Liver (tissue), 9 donors: ENCODE data around the gene PRPF19. TPM values are rescaled to one million over a fixed set of nuclear protein-coding genes. Genes with fewer than 3 reads are reported as not detected.

ENCODE experiments used
- DNase-seq: peaks from one replicate; pipeline ENCODE4 v3.0.0-alpha.2; 2017; ENCODE audit warnings: low spot score
- H3K27ac ChIP-seq, 2 donors: one replicate each; pipeline ENCODE4 v1.7.0; 2013; ENCODE audit warnings: inconsistent platforms in 2 of 2, low read length in 2 of 2, control low read depth in 1 of 2, low read depth in 1 of 2, mild to moderate bottlenecking in 1 of 2
- H3K27me3 ChIP-seq, 4 donors: one replicate each; pipeline versions ENCODE4 v1.6.1 to v1.7.0; 2013; ENCODE audit warnings: low read length in 3 of 4, inconsistent platforms in 1 of 4, mild to moderate bottlenecking in 1 of 4, moderate library complexity in 1 of 4; ENCODE audit not compliant: control insufficient read depth in 4 of 4, insufficient read depth in 4 of 4
- H3K36me3 ChIP-seq, 4 donors: one replicate each; pipeline versions ENCODE4 v1.6.1 to v1.7.0; 2013; ENCODE audit warnings: low read length in 3 of 4, mild to moderate bottlenecking in 3 of 4, low read depth in 1 of 4, moderate library complexity in 1 of 4; ENCODE audit not compliant: control insufficient read depth in 4 of 4, insufficient read depth in 3 of 4
- H3K4me1 ChIP-seq, 4 donors: one replicate each; pipeline versions ENCODE4 v1.6.1 to v1.7.0; 2013; ENCODE audit warnings: low read length in 3 of 4, mild to moderate bottlenecking in 3 of 4, moderate library complexity in 1 of 4; ENCODE audit not compliant: control insufficient read depth in 4 of 4, insufficient read depth in 4 of 4
- H3K4me3 ChIP-seq, 3 donors: one replicate each; pipeline versions ENCODE4 v1.6.1 to v1.7.0; 2013; ENCODE audit warnings: low read length in 3 of 3, control low read depth in 1 of 3, low read depth in 1 of 3, mild to moderate bottlenecking in 1 of 3
- H3K9ac ChIP-seq, 2 donors: one replicate each; pipeline ENCODE4 v1.7.0; 2013; ENCODE audit warnings: low read length in 2 of 2, mild to moderate bottlenecking in 2 of 2, moderate library complexity in 2 of 2, control low read depth in 1 of 2, low read depth in 1 of 2
- H3K9me3 ChIP-seq, 4 donors: one replicate each; pipeline versions ENCODE4 v1.6.1 to v1.7.0; 2013; ENCODE audit warnings: low read length in 3 of 4; ENCODE audit not compliant: control insufficient read depth in 4 of 4
- EGR1 ChIP-seq, 2 donors: IDR thresholded peaks; 2 replicates each; pipeline ENCODE4 v1.6.1; 2016 to 2018; ENCODE audit warnings: antibody characterized with exemption in 2 of 2, low read depth in 2 of 2
- GABPA ChIP-seq, 2 donors: IDR thresholded peaks in 1 of 2; conservative IDR thresholded peaks in 1 of 2; 2 replicates each; pipeline ENCODE4 v1.6.1; 2016; ENCODE audit warnings: antibody characterized with exemption in 2 of 2, mild to moderate bottlenecking in 1 of 2, moderate library complexity in 1 of 2
- HNF4G ChIP-seq: IDR thresholded peaks from 2 replicates; pipeline ENCODE4 v1.6.1; 2016; ENCODE audit warnings: antibody characterized with exemption
- JUND ChIP-seq, 2 donors: IDR thresholded peaks; 2 replicates each; pipeline ENCODE4 v1.6.1; 2016; ENCODE audit warnings: antibody characterized with exemption in 2 of 2
- RAD21 ChIP-seq, 2 donors: IDR thresholded peaks; 2 replicates each; pipeline ENCODE4 v1.6.1; 2016; ENCODE audit warnings: antibody characterized with exemption in 2 of 2, mild to moderate bottlenecking in 2 of 2
- RXRA ChIP-seq, 2 donors: IDR thresholded peaks; 2 replicates each; pipeline ENCODE4 v1.6.1; 2017 to 2018; ENCODE audit warnings: antibody characterized with exemption in 2 of 2, mild to moderate bottlenecking in 1 of 2
- YY1 ChIP-seq: IDR thresholded peaks from 2 replicates; pipeline ENCODE4 v1.6.1; 2016; ENCODE audit warnings: antibody characterized with exemption, mild to moderate bottlenecking
- WGBS: extraction: QIAGEN DNeasy Blood & Tissue Kit; methylation state at CpG from one replicate; pipeline ENCODE4 v1.1.7; 2013; 5-methylcytosine and 5-hydroxymethylcytosine counted together
- polyA plus RNA-seq, 2 donors: library from polyadenylated mRNA; stranded (reverse) in 1 of 2; unstranded in 1 of 2; fragments of 200-250 nt in 1 of 2; fragments of >200 nt in 1 of 2; fragmentation: Nextera tagmentation in 1 of 2; extraction: Ambion mirVana in 1 of 2; gene quantifications; one replicate each; pipeline versions ENCODE4 v1.2.1 to v1.2.3, GENCODE V29; 2013 to 2015
- total RNA-seq, 2 donors: library from RNA; depleted of rRNA; stranded (reverse); fragments of >200 nt; gene quantifications; one replicate each; pipeline ENCODE4 v1.2.3, GENCODE V29; 2014
- TF ChIP-seq, protein P1 (sequence below): fragments of 150-350 bp; IDR thresholded peaks from 2 replicates; pipeline ENCODE4 v1.5.1; 2017; ENCODE audit warnings: improper control_type of control experiment, low read depth, low read length; ENCODE audit not compliant: missing input control
- TF ChIP-seq, protein P2 (sequence below): IDR thresholded peaks from 2 replicates; pipeline ENCODE4 v1.6.1; 2016; ENCODE audit warnings: antibody characterized with exemption, mild to moderate bottlenecking
- TF ChIP-seq, protein P3 (sequence below): IDR thresholded peaks from 2 replicates; pipeline ENCODE4 v1.6.1; 2016; ENCODE audit warnings: antibody characterized with exemption
- TF ChIP-seq, protein P4 (sequence below): IDR thresholded peaks from 2 replicates; pipeline ENCODE4 v1.6.1; 2016; ENCODE audit warnings: antibody characterized with exemption
- TF ChIP-seq, protein P5 (sequence below): IDR thresholded peaks from 2 replicates; pipeline ENCODE4 v1.6.1; 2016; ENCODE audit warnings: antibody characterized with exemption
- donor health status: healthy.
- donor health status: healthy.
- donor health status: healthy.
- donor health status: healthy.
- donor health status: healthy.

PRPF19 gene
- total and polyA plus RNA-seq, 4 donors: 25.4 to 57.1 (median 40.4) TPM

DNA sequence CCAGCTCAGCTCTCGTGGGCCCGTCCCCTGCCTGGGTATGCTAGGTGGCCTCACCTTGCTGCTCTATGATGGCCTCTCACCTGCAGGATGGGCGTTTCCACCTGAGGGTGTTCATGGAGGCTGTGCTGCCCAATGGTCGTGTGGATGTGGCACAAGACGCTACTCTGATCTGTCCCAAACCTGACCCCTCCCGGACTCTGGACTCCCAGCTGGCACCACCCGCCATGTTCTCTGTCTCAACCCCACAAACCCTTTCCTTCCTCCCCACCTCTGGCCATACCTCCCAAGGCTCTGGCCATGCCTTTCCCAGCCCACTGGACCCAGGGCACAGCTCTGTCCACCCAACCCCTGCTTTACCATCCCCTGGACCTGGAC is 36.9 kb downstream of the PRPF19 start:
- Histone ChIP-seq H3K27ac (no peak overlapping the region), H3K27me3 (no peaks in the 10 kb centered on the region), H3K9ac (no peak overlapping the region), H3K4me1 (peaks cover 0 to 8% (median 4%) of the 10 kb centered on the region in 4 donors), H3K36me3 (no peaks in the 10 kb centered on the region), H3K9me3 (no peaks in the 10 kb centered on the region), H3K4me3 (no peak overlapping the region)
- 90% methylated on average over 7 of the region's 7 CpGs for WGBS
- TF ChIP-seq YY1: no peak
- TF ChIP-seq, protein P1, sequence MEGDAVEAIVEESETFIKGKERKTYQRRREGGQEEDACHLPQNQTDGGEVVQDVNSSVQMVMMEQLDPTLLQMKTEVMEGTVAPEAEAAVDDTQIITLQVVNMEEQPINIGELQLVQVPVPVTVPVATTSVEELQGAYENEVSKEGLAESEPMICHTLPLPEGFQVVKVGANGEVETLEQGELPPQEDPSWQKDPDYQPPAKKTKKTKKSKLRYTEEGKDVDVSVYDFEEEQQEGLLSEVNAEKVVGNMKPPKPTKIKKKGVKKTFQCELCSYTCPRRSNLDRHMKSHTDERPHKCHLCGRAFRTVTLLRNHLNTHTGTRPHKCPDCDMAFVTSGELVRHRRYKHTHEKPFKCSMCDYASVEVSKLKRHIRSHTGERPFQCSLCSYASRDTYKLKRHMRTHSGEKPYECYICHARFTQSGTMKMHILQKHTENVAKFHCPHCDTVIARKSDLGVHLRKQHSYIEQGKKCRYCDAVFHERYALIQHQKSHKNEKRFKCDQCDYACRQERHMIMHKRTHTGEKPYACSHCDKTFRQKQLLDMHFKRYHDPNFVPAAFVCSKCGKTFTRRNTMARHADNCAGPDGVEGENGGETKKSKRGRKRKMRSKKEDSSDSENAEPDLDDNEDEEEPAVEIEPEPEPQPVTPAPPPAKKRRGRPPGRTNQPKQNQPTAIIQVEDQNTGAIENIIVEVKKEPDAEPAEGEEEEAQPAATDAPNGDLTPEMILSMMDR: no peak
- TF ChIP-seq HNF4G: no peak
- TF ChIP-seq, protein P2, sequence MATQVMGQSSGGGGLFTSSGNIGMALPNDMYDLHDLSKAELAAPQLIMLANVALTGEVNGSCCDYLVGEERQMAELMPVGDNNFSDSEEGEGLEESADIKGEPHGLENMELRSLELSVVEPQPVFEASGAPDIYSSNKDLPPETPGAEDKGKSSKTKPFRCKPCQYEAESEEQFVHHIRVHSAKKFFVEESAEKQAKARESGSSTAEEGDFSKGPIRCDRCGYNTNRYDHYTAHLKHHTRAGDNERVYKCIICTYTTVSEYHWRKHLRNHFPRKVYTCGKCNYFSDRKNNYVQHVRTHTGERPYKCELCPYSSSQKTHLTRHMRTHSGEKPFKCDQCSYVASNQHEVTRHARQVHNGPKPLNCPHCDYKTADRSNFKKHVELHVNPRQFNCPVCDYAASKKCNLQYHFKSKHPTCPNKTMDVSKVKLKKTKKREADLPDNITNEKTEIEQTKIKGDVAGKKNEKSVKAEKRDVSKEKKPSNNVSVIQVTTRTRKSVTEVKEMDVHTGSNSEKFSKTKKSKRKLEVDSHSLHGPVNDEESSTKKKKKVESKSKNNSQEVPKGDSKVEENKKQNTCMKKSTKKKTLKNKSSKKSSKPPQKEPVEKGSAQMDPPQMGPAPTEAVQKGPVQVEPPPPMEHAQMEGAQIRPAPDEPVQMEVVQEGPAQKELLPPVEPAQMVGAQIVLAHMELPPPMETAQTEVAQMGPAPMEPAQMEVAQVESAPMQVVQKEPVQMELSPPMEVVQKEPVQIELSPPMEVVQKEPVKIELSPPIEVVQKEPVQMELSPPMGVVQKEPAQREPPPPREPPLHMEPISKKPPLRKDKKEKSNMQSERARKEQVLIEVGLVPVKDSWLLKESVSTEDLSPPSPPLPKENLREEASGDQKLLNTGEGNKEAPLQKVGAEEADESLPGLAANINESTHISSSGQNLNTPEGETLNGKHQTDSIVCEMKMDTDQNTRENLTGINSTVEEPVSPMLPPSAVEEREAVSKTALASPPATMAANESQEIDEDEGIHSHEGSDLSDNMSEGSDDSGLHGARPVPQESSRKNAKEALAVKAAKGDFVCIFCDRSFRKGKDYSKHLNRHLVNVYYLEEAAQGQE: no peak
- TF ChIP-seq EGR1 (IDR thresholded peaks at IDR 0.05; ENCODE audit: low read depth in 2 of 2): no peak
- TF ChIP-seq, protein P3, sequence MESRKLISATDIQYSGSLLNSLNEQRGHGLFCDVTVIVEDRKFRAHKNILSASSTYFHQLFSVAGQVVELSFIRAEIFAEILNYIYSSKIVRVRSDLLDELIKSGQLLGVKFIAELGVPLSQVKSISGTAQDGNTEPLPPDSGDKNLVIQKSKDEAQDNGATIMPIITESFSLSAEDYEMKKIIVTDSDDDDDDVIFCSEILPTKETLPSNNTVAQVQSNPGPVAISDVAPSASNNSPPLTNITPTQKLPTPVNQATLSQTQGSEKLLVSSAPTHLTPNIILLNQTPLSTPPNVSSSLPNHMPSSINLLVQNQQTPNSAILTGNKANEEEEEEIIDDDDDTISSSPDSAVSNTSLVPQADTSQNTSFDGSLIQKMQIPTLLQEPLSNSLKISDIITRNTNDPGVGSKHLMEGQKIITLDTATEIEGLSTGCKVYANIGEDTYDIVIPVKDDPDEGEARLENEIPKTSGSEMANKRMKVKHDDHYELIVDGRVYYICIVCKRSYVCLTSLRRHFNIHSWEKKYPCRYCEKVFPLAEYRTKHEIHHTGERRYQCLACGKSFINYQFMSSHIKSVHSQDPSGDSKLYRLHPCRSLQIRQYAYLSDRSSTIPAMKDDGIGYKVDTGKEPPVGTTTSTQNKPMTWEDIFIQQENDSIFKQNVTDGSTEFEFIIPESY: no peak
- TF ChIP-seq RAD21 (IDR thresholded peaks at IDR 0.05): no peak
- no peak for TF ChIP-seq GABPA (IDR thresholded peaks at IDR 0.05 in 1 of 2, conservative IDR thresholded peaks at IDR 0.05 in 1 of 2)
- TF ChIP-seq, protein P4, sequence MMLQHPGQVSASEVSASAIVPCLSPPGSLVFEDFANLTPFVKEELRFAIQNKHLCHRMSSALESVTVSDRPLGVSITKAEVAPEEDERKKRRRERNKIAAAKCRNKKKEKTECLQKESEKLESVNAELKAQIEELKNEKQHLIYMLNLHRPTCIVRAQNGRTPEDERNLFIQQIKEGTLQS: no peak
- no peak for TF ChIP-seq JUND (IDR thresholded peaks at IDR 0.05)
- TF ChIP-seq, protein P5, sequence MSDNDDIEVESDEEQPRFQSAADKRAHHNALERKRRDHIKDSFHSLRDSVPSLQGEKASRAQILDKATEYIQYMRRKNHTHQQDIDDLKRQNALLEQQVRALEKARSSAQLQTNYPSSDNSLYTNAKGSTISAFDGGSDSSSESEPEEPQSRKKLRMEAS: no peak
- DNase-seq: no peak

DNA sequence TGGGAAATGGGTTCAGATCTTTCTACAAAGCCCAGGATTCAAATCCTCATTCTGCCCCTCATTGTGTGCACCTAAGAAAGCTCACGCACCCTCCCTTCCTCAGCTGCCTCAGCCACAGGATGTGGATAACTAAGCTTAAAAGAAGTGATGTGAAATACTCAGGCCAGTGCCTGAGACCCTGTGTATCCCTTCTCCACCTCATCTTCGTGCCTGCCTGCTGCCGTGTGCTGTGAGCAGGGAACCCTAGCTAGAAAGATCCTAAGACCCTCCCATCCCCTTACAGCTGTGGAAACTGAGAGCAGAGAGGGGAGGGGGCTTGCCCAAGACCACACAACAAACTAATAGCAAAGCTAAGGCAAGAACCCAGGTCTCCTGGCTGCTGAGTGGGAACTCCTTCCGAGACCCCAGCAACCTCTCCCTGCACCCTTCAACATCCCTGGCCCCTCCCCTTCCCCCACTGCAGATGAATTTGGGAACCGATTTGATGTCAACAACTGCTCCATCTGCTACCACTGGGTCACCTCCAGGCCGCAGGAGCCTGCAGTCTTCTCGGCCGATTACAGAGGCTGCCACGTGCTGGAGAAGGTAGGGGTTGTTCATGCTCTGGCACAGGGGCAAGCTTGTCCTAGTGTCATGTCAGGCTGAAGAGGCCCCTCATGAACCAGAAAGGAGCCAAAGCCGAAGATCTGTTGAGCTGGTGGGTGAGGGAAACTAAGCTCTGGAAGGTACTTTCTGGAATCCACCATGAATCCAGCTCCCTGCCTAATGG is 37.5 kb downstream of the PRPF19 start:
- no peaks in the 10 kb centered on the region for H3K36me3 ChIP-seq
- no peak for DNase-seq

More for the DNA sequence above, 37.5 kb downstream of the PRPF19 start:
- Histone ChIP-seq H3K4me3 (no peak overlapping the region), H3K9me3 (no peaks in the 10 kb centered on the region), H3K9ac (no peak overlapping the region), H3K27ac (no peak overlapping the region), H3K4me1 (peaks cover 0 to 8% (median 4%) of the 10 kb centered on the region in 4 donors), H3K27me3 (no peaks in the 10 kb centered on the region)
- TF ChIP-seq, protein P3: no peak
- TF ChIP-seq, protein P1: no peak
- TF ChIP-seq RXRA (IDR thresholded peaks at IDR 0.05): no peak
- TF ChIP-seq, protein P4: no peak
- 87% methylated on average over 10 of the region's 10 CpGs for WGBS
